Stimulated activated effector memory CD8-positive, alpha-beta T cell treated with anti-CD3 and anti-CD28 coated beads, Interleukin-12 subunit alpha, Interleukin-12 subunit beta, amount 100 ng/mL, for 72 hours (primary cell): Measurements from ENCODE around the gene SLC12A8.

ENCODE experiments used
- ATAC-seq: fragments of 150-1000 bp; cut with Tn5 transposase; 2 replicates; pipeline ENCODE4 v1.10.0; 2021
- DNase-seq, 2 donors: peaks; one replicate each; pipeline ENCODE4 v3.0.0; 2021 to 2022; ENCODE audit warnings: low spot score in 2 of 2
- H3K27ac Mint-ChIP-seq: one replicate; pipeline ENCODE4 v1.8.0; 2022; ENCODE audit warnings: mild to moderate bottlenecking, mixed read lengths
- H3K36me3 Mint-ChIP-seq: one replicate; pipeline ENCODE4 v1.8.0; 2022; ENCODE audit warnings: mild to moderate bottlenecking, mixed read lengths
- H3K4me1 Mint-ChIP-seq: one replicate; pipeline ENCODE4 v1.8.0; 2022; ENCODE audit warnings: mixed read lengths
- H3K4me3 Mint-ChIP-seq: one replicate; pipeline ENCODE4 v1.8.0; 2022; ENCODE audit warnings: mild to moderate bottlenecking, mixed read lengths
- H3K9me3 Mint-ChIP-seq: one replicate; pipeline ENCODE4 v1.8.0; 2022; ENCODE audit warnings: mixed read lengths

Gene SLC12A8

DNA sequence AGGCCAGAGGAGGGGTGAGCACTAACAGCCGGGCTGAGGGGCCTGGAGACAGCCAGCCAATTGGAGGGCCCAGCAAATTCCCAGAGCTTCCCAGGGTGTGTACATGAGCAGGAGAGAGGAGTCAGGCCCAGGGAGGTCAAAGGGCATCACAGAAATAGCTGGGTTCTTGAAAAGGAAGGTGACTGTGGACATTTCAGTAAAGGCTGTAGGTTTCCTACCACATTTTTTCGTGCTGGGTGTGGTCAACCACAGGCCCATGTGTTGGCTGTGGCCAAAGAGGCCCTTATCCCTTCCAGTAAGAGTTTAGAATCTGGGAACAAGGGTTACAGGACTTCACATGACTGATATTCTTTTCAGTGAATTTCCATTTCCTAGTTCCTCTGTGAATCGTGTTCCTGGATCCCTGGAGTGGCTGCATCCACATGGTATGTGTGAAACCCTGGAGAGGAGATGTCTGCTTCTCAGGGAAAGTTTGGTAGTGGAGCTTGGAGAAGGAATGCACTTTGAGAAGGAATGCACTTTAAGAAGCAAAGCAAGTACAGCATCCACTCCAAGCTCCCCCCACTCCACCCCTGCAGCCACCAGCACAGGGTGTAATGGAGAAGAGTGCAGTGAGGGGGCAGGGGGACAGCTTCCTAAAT lies 83.6 kb downstream of the SLC12A8 start:
- DNase-seq, result no peak
- no peak for ATAC-seq
- H3K9me3 Mint-ChIP-seq, result no peaks in the 10 kb centered on the region
- H3K4me3 Mint-ChIP-seq, result no peak overlapping the region
- H3K36me3 Mint-ChIP-seq, result no peaks in the 10 kb centered on the region
- H3K4me1 Mint-ChIP-seq, result peaks cover 36% of the 10 kb centered on the region
- no peak overlapping the region for H3K27ac Mint-ChIP-seq

GRCh38 chr3:125126323-125126722 lies 86.2 kb downstream of the SLC12A8 start:
- ATAC-seq (no peak), DNase-seq (no peak)
- Mint-ChIP-seq H3K4me3 (no peak overlapping the region), H3K9me3 (no peaks in the 10 kb centered on the region), H3K27ac (no peak overlapping the region), H3K36me3 (no peaks in the 10 kb centered on the region), H3K4me1 (peaks cover 36% of the 10 kb centered on the region)

GRCh38 chr3:125125821-125126245 lies 86.7 kb downstream of the SLC12A8 start:
- Mint-ChIP-seq H3K27ac (no peak overlapping the region), H3K9me3 (no peaks in the 10 kb centered on the region), H3K4me1 (peaks cover 41% of the 10 kb centered on the region), H3K36me3 (no peaks in the 10 kb centered on the region), H3K4me3 (no peak overlapping the region)
- DNase-seq (no peak), ATAC-seq (peak; percentile 92)

DNA sequence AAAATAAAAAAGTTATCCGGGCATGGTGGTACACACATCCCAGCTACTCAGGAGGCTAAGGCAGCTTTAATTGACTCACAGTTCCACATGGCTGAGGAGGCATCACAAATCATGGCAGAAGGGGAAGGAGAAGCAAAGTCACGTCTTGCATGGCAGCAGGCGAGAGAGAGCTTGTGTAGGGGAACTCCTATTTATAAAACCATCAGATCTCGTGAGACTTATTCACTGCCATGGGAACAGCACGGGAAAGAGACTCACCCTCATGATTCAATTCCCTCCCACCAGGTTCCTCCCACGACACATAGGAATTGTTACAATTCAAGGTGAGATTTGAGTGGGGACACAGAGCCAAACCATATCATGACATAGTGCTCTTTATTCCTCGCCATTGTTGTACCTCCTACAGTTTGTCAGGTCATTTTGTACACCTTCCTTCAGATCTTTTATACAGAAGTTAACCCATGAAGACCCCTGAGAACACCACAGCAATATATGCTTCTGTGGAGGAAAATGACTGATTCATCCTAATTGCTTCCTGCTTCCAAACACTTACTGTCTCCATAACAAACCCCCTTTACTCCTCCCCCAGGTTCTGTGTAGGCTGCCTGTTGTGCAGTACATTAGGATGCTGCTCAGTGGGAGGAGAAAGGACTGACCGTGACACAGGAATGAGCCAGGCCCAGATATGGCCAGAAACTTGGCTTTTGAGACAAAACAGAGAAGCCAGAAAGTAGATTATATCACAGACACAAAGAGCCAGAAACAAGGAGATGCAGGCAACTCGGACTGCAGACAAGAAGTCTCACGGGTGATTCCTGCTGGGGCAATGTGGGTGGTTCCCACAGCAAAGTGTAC lies 88.9 kb downstream of the SLC12A8 start:
- H3K4me1 Mint-ChIP-seq, result peaks cover 56% of the 10 kb centered on the region
- no peaks in the 10 kb centered on the region for H3K36me3 Mint-ChIP-seq
- H3K9me3 Mint-ChIP-seq, result no peaks in the 10 kb centered on the region
- no peak overlapping the region for H3K4me3 Mint-ChIP-seq
- H3K27ac Mint-ChIP-seq, result no peak overlapping the region
- ATAC-seq (no peak), DNase-seq (no peak)

DNA sequence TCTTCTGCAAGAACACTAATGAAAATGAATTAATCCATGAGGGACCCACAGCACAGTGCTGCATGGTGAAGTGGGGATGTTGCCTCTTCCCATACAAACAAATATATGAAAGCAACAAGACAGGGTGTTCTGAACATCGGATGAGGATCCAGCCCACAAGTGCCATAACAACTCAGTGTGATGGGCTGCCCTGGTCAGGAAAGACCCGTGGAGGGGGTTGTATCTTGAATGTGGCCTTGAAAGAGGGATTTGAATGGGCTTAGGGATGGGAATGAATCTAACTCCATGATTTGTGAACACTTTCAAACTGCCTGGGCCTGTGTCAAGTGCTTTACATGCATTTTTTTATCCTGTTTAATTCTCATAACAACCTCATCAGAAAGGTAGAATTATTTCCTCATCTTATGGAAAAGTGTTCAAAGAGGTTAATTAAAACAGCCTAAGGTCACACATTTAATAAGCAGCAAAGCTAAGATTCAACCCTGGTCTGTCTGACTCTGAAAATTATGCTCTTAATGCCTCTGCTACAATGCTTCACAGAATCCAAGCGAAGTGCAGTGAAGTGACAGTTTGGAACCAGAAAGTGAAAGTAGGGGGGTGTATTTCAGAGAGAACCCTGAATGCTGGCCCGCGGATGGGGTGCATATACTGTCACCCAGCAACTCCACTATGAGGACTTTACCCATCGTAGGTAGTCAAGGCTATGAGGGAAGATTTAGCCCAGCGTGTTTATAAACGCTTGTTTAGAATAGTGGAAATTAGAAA lies 91.1 kb downstream of the SLC12A8 start:
- H3K36me3 Mint-ChIP-seq, result no peaks in the 10 kb centered on the region
- no peak overlapping the region for H3K4me3 Mint-ChIP-seq
- no peaks in the 10 kb centered on the region for H3K9me3 Mint-ChIP-seq
- no peak for ATAC-seq
- H3K4me1 Mint-ChIP-seq, result peaks cover 55% of the 10 kb centered on the region
- no peak overlapping the region for H3K27ac Mint-ChIP-seq
- no peak for DNase-seq

DNA sequence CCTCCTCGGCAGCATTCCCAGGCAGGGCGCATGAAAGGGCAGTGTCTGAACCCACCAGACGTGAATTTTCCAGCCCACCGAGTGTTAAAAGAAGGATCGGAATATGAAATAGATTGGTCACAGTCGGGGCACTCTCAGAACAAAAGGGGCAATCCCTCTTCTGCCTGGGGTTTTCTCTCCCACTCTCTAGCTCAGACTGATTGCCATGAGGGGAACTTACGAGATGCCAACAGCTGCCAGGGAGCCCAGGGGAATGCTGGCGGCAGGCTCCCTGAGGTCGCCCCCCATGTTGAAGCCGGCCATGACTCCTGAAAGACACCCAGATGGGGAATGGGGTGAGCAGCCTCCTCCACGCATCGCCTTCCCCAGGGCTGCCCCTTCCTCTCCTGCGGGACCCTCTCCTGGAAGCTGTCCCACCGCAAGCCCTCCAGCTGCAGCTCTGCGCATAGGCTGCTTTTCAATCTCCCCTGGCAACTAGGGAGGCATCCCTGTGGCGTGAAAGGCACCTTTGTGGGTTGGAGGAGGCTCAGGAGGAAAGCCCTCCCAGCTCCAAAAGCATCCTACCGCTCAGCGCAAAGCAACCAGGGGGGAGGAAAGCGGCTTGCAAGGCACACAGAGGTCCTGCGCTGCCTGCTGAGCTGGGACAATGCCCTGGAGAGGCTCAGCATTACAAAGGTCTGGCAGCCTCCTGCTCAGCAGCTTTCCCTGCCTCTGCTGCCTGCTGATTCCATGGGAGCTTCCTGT lies 92.0 kb downstream of the SLC12A8 start:
- ATAC-seq, result no peak
- no peak for DNase-seq
- peaks cover 55% of the 10 kb centered on the region for H3K4me1 Mint-ChIP-seq
- no peaks in the 10 kb centered on the region for H3K9me3 Mint-ChIP-seq
- H3K27ac Mint-ChIP-seq, result peak overlapping the region; percentile 68
- no peaks in the 10 kb centered on the region for H3K36me3 Mint-ChIP-seq
- no peak overlapping the region for H3K4me3 Mint-ChIP-seq

- ATAC-seq, result peak; percentile 89
- Mint-ChIP-seq H3K9me3 (no peaks in the 10 kb centered on the region), H3K27ac (no peak overlapping the region), H3K4me1 (peaks cover 58% of the 10 kb centered on the region), H3K4me3 (peak overlapping the region; percentile 54), H3K36me3 (no peaks in the 10 kb centered on the region)
- DNase-seq, result no peak
Observed at GRCh38 chr3:125119752-125120378, 92.7 kb downstream of the SLC12A8 start.

DNA sequence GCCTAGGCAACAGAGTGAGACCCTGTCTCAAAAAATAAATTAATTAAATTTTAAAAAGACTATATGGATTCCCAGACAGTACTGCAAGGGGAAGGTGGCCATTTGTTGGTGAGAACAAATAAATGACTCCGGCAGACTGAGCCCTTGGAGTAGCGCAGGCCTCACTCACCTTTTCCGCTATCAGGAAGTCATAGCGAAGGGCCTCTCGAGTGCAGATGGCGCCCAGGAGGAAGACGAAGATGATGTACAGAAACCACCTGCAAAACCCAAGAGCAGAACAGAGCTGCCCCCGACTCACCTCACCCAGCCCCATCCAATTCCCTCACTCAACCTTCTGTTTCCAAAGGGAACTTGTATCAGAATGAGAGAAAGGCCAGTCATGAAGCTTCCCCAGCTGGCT lies 93.9 kb downstream of the SLC12A8 start:
- Mint-ChIP-seq H3K36me3 (no peaks in the 10 kb centered on the region), H3K27ac (no peak overlapping the region), H3K4me1 (peaks cover 53% of the 10 kb centered on the region), H3K4me3 (no peak overlapping the region), H3K9me3 (no peaks in the 10 kb centered on the region)
- ATAC-seq, result no peak
- no peak for DNase-seq

DNA sequence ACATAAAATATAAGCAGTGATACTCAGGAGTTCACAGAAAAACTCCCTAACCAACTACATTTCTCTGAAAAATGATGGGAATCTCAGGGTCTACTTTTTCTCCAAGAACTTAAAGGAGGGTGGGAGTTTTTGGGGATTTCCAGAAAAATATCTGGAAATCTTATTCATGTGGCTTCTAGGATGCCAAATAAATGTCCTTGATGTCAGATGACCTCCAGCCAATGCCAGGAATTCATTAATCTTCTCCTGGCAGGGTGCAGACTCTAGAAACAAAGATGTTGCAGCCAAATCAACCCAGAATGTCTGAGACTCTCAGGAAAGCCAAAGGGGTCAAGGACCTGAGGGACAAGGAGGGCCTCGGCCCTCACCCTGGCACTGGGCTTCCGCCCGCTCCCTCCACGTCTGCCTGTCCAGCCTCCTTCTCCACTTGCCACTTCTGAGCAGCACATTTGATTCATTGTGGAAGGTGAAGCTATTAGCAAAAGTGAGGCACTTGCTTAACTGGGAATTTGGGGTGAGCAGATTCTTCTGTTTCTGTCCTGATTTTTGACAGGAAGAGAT lies 94.8 kb downstream of the SLC12A8 start:
- Mint-ChIP-seq H3K4me3 (no peak overlapping the region), H3K9me3 (no peaks in the 10 kb centered on the region), H3K27ac (no peak overlapping the region), H3K4me1 (peaks cover 50% of the 10 kb centered on the region), H3K36me3 (no peaks in the 10 kb centered on the region)
- no peak for DNase-seq
- no peak for ATAC-seq

- Mint-ChIP-seq H3K4me1 (peaks cover 52% of the 10 kb centered on the region), H3K9me3 (no peaks in the 10 kb centered on the region), H3K36me3 (no peaks in the 10 kb centered on the region), H3K27ac (no peak overlapping the region), H3K4me3 (no peak overlapping the region)
- ATAC-seq, result no peak
- DNase-seq, result no peak
Observed at GRCh38 chr3:125116311-125117080, 96.1 kb downstream of the SLC12A8 start.

GRCh38 chr3:125115640-125116039 lies 96.9 kb downstream of the SLC12A8 start:
- ATAC-seq (no peak), DNase-seq (no peak)
- no peaks in the 10 kb centered on the region for H3K9me3 Mint-ChIP-seq
- no peak overlapping the region for H3K4me3 Mint-ChIP-seq
- peaks cover 52% of the 10 kb centered on the region for H3K4me1 Mint-ChIP-seq
- no peak overlapping the region for H3K27ac Mint-ChIP-seq
- no peaks in the 10 kb centered on the region for H3K36me3 Mint-ChIP-seq

GRCh38 chr3:125112981-125113380 lies 99.6 kb downstream of the SLC12A8 start:
- Mint-ChIP-seq H3K9me3 (no peaks in the 10 kb centered on the region), H3K27ac (no peak overlapping the region), H3K4me1 (peaks cover 56% of the 10 kb centered on the region), H3K4me3 (no peak overlapping the region), H3K36me3 (no peaks in the 10 kb centered on the region)
- no peak for DNase-seq
- ATAC-seq, result no peak

DNA sequence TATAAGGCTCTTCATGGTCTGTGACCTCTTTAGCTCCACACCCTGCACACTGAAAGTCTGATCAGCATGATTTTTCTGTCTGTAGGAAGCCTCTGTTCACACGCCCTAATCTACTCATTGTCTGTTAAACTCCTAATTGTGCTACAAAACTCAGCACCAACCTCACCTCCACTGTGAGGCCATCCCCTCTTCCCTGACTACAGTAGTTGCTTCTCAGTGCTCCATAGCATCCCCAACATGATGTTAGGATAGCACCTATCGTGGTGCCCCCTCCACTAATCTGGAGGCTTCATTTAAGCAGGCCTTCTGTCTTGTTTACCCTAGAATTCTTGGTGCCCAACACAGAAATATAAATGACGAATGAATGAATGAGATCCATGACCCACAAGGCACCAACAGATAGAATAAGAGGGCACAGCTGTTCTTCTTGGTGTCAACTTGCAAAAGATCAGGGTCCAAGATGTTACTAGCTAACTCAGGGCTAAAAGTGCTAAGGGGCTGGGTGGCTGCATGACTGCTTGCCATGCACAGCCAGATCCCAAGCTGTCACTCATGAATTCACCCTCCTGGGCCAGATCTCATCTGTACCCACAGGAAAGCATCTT lies 101.6 kb downstream of the SLC12A8 start:
- DNase-seq (peak in 1 of 2 donors; percentile 57), ATAC-seq (no peak)
- Mint-ChIP-seq H3K9me3 (no peaks in the 10 kb centered on the region), H3K27ac (no peak overlapping the region), H3K36me3 (no peaks in the 10 kb centered on the region), H3K4me3 (no peak overlapping the region), H3K4me1 (peaks cover 57% of the 10 kb centered on the region)
